Uterus (tissue), 4 donors: ENCODE data around the gene TBC1D2B. TPM values are rescaled to one million over a fixed set of nuclear protein-coding genes. Genes with fewer than 3 reads are reported as not detected.
"Not testable (repeated sequence)": the region's sequence is repeated elsewhere in the genome, so short reads cannot be mapped to it uniquely, and the experiment has no call there.

Experiments
- DNase-seq, 2 donors: peaks; one replicate each; pipeline ENCODE4 v3.0.0-alpha.2; 2019 to 2020
- H3K27ac ChIP-seq, 2 donors: fragments of 200-600 bp; sonication (generic); 1 replicate in 1 of 2; 2 replicates in 1 of 2; pipeline ENCODE4 v1.5.1; 2016 to 2018
- H3K27me3 ChIP-seq, 2 donors: fragments of 200-600 bp; sonication (generic); one replicate each; pipeline ENCODE4 v1.5.1; 2018 to 2019; ENCODE audit warnings: control low read depth in 1 of 2
- H3K36me3 ChIP-seq, 2 donors: fragments of 200-600 bp; sonication (generic); one replicate each; pipeline ENCODE4 v1.5.1; 2019; ENCODE audit warnings: control low read depth in 1 of 2
- H3K4me1 ChIP-seq, 2 donors: fragments of 200-600 bp; sonication (generic); one replicate each; pipeline ENCODE4 v1.5.1; 2018 to 2019; ENCODE audit warnings: control low read depth in 1 of 2
- H3K4me3 ChIP-seq, 2 donors: fragments of 200-600 bp; sonication (generic); 1 replicate in 1 of 2; 2 replicates in 1 of 2; pipeline ENCODE4 v1.5.1; 2018 to 2019; ENCODE audit warnings: mild to moderate bottlenecking in 1 of 2
- H3K9me3 ChIP-seq, 2 donors: fragments of 200-600 bp; sonication (generic); one replicate each; pipeline ENCODE4 v1.5.1; 2019; ENCODE audit warnings: control low read depth in 1 of 2
- CTCF ChIP-seq, 4 experiments: fragments of 200-600 bp in 2 of 4; fragments of 450-650 bp in 2 of 4; sonication (generic) in 2 of 4; IDR thresholded peaks; one replicate each; pipeline ENCODE4 v1.5.1; 2016 to 2019; ENCODE audit warnings: antibody characterized with exemption in 4 of 4, mild to moderate bottlenecking in 2 of 4, moderate library complexity in 1 of 4
- POLR2A ChIP-seq, 2 donors: fragments of 450-650 bp; IDR thresholded peaks; one replicate each; pipeline ENCODE4 v1.6.1; 2016; ENCODE audit warnings: antibody characterized with exemption in 2 of 2, mild to moderate bottlenecking in 1 of 2, moderate library complexity in 1 of 2
- intact Hi-C: fragments of 100-400 bp; cut with DNase I; formaldehyde crosslinking; loops from one replicate; pipeline ENCODE4 v1.15.1; 2023; ENCODE audit warnings: low total_unique reads
- total RNA-seq, 4 donors: library from RNA; depleted of rRNA in 3 of 4; stranded (reverse); fragments of >200 nt in 3 of 4; gene quantifications; one replicate each; pipeline versions ENCODE4 v1.1.0 to v1.2.4, GENCODE V29; 2014 to 2023
- donor health status: DM: yes; HTN: yes; CAD: no.

The TBC1D2B gene
- total RNA-seq, 4 donors from 2014 or later = 27.7 to 89.0 (median 57.9) TPM

- Histone ChIP-seq H3K36me3 (no peaks in the 10 kb centered on the region), H3K27me3 (no peaks in the 10 kb centered on the region), H3K4me3 (no peak overlapping the region), H3K4me1 (peaks cover 6 to 8% of the 10 kb centered on the region in 2 donors), H3K9me3 (no peaks in the 10 kb centered on the region), H3K27ac (no peak overlapping the region)
- peak in 1 of 2 donors; percentile 18 for DNase-seq
- no peak for TF ChIP-seq CTCF (IDR thresholded peaks at IDR 0.05)
- no peak for TF ChIP-seq POLR2A (IDR thresholded peaks at IDR 0.05)
- intact Hi-C loops = no loop called here
Measured at GRCh38 chr15:77988347-77989295, 88.9 kb downstream of the TBC1D2B start.

DNA sequence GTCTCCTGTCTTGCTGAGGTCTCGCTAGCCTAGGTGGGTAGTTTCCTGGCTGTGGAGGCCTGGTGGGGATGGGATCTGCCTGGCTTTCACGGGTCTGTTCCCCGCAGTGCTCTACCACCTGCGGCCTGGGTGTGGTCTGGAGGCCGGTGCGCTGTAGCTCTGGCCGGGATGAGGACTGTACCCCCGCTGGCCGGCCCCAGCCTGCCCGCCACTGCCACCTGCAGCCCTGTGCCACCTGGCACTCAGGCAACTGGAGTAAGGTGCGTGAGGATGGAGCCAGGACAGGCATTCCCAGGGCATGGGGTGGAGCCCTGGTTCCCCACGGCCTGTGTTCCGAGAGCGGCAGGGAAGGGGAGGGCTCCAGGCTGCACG, 89.8 kb downstream of the TBC1D2B start:
- intact Hi-C loops, H3K4me3 ChIP-seq, H3K36me3 ChIP-seq, H3K27ac ChIP-seq, H3K27me3 ChIP-seq, DNase-seq, H3K4me1 ChIP-seq, H3K9me3 ChIP-seq: not testable (repeated sequence)

DNA sequence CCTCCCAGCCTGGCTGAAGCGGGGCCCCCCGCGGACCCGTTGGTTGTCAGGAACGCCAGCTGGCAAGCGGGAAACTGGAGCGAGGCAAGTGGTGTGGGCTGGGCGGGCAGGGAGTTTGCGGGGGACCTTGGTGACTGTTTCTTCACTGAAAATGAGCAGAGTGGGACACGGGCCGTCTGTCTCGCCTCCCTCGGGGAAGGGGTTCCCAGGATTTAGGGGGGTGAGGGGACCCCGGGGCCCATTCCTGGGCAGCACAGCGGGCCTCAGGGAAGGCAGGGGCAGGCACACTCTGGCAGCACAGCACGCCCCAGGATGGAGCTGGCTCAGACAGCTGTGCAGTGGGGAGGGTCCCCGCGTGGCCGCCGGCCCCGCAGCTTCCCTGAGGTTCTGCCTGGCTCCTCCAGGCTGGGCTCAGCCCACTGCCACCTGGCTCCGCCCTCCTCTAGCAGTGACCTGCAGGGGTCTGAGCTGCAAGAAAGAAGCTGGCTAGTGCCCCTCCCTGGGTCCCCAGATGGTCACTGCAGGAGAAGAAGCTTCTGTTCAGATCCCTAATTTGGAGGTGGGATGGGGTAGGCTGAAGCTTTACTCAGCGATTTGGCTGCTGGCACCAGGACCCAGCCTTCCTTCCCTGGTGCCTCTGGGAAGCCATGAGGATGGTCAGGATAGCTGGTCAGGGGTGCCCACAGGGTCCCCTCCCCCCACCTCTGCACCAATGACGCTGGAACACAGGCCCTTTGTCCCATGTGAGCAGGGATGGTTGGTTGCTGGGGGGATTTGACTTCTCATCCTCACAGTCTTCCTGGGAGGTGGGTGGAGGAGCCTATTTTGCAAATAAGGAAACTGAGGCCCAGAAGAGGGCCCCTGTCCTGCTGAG, 90.4 kb downstream of the TBC1D2B start:
- Histone ChIP-seq H3K9me3 (no peaks in the 10 kb centered on the region), H3K36me3 (no peaks in the 10 kb centered on the region), H3K4me3 (no peak overlapping the region), H3K4me1 (peaks cover 5 to 6% of the 10 kb centered on the region in 2 donors), H3K27ac (no peak overlapping the region), H3K27me3 (no peaks in the 10 kb centered on the region)
- TF ChIP-seq POLR2A (IDR thresholded peaks at IDR 0.05) (no peak), CTCF (IDR thresholded peaks at IDR 0.05) (no peak)
- DNase-seq = peak in 1 of 2 donors; percentile 16
- intact Hi-C loops = no loop called here

GRCh38 chr15:77985931-77986480, 91.5 kb downstream of the TBC1D2B start:
- Histone ChIP-seq H3K9me3 (no peaks in the 10 kb centered on the region), H3K4me1 (peaks cover 1 to 4% of the 10 kb centered on the region in 2 donors), H3K36me3 (no peaks in the 10 kb centered on the region), H3K4me3 (no peak overlapping the region), H3K27me3 (no peaks in the 10 kb centered on the region), H3K27ac (no peak overlapping the region)
- intact Hi-C loops = no loop called here
- TF ChIP-seq POLR2A (IDR thresholded peaks at IDR 0.05) (no peak), CTCF (IDR thresholded peaks at IDR 0.05) (no peak)
- DNase-seq = no peak

- TF ChIP-seq CTCF (IDR thresholded peaks at IDR 0.05) (no peak), POLR2A (IDR thresholded peaks at IDR 0.05) (no peak)
- Histone ChIP-seq H3K27me3 (no peaks in the 10 kb centered on the region), H3K36me3 (no peaks in the 10 kb centered on the region), H3K9me3 (no peaks in the 10 kb centered on the region), H3K4me1 (no peaks in the 10 kb centered on the region), H3K27ac (no peak overlapping the region), H3K4me3 (no peak overlapping the region)
- no peak for DNase-seq
- intact Hi-C loops = no loop called here
Measured at GRCh38 chr15:77985031-77985930, 92.2 kb downstream of the TBC1D2B start.
